ENCODE data around the gene EXOC3L4. TPM values are rescaled to one million over a fixed set of nuclear protein-coding genes. Genes with fewer than 3 reads are reported as not detected.

The EXOC3L4 gene
- total and polyA plus RNA-seq, 9 of the 15 experiments (the other 6 are each of a cell fraction or from before 2014, with no cell fraction given), result 0.10 to 6.7 (median 0.98) TPM; not detected in 1

- TF ChIP-seq FOXP4 (CRISPR knock-in tag; IDR thresholded peaks at IDR 0.05; ENCODE audit: borderline replicate concordance), result no peak
- TF ChIP-seq FOXO4 (CRISPR knock-in tag; IDR thresholded peaks at IDR 0.05), result no peak
- TF ChIP-seq TAF7 (tag; IDR thresholded peaks at IDR 0.05), result no peak
- no peak for TF ChIP-seq MXI1 (IDR thresholded peaks at IDR 0.05; ENCODE audit: low read depth, low read length)
- TF ChIP-seq CBX3 (IDR thresholded peaks at IDR 0.05; ENCODE audit: borderline replicate concordance in 1 of 2, low read length in 2 of 2), result no peak
- no peak for TF ChIP-seq GATA2 (CRISPR knock-in tag; IDR thresholded peaks at IDR 0.05)
- no peak for TF ChIP-seq ZNF780A (CRISPR knock-in tag; IDR thresholded peaks at IDR 0.05)
- no peak for TF ChIP-seq ARID3A (IDR thresholded peaks at IDR 0.05; ENCODE audit: borderline replicate concordance, low read depth, low read length)
- no peak for TF ChIP-seq POLR3A (IDR thresholded peaks at IDR 0.05; ENCODE audit: borderline replicate concordance, extremely low read depth, insufficient read depth, insufficient read length)
- no peak for TF ChIP-seq ZSCAN32 (CRISPR knock-in tag; IDR thresholded peaks at IDR 0.05)
- no peak for TF ChIP-seq KLF13 (tag; IDR thresholded peaks at IDR 0.05; ENCODE audit: borderline replicate concordance, low read depth)
- TF ChIP-seq PYGO2 (tag; IDR thresholded peaks at IDR 0.05), result no peak
- no peak for TF ChIP-seq ZNF778 (CRISPR knock-in tag; IDR thresholded peaks at IDR 0.05)
- TF ChIP-seq FUS (optimal IDR thresholded peaks at IDR 0.05; ENCODE audit: low read depth, low read length), result no peak
- TF ChIP-seq ELF1 (tag; IDR thresholded peaks at IDR 0.05), result no peak
- TF ChIP-seq PRDM10 (IDR thresholded peaks at IDR 0.05; ENCODE audit: partially characterized antibody), result no peak
- no peak for TF ChIP-seq HES1 (IDR thresholded peaks at IDR 0.05; ENCODE audit: low read depth)
- peak; percentile 58; the same call in 1 of the 2 replicates for TF ChIP-seq ZNF766 (CRISPR knock-in tag; conservative IDR thresholded peaks at IDR 0.05)
- TF ChIP-seq NR1H2 (CRISPR knock-in tag; IDR thresholded peaks at IDR 0.05), result no peak
Observed at GRCh38 chr14:103116636-103117035, 22.1 kb downstream of the EXOC3L4 start (continued).
